Brain microvascular endothelial cell (primary cell): ENCODE data around the gene CCDC102A.
"Not testable (repeated sequence)": the region's sequence is repeated elsewhere in the genome, so short reads cannot be mapped to it uniquely, and the experiment has no call there.

Source experiments
- DNase-seq: peaks from one replicate; pipeline ENCODE4 v3.0.0-alpha.2; 2020
- H3K27ac ChIP-seq: fragments of 250-450 bp; sonication (Bioruptor Pico); 2 replicates; pipeline ENCODE4 v1.5.1; 2020; ENCODE audit warnings: mild to moderate bottlenecking, moderate library complexity
- H3K27me3 ChIP-seq: fragments of 250-450 bp; sonication (Bioruptor Pico); replicated peaks from 2 replicates; pipeline ENCODE4 v1.5.1; 2020; ENCODE audit warnings: mild to moderate bottlenecking
- H3K36me3 ChIP-seq: fragments of 250-450 bp; sonication (Bioruptor Pico); replicated peaks from 2 replicates; pipeline ENCODE4 v1.5.1; 2020; ENCODE audit warnings: mild to moderate bottlenecking
- H3K4me3 ChIP-seq: 2 replicates; pipeline ENCODE4 v1.5.1; 2011; ENCODE audit warnings: low read depth, mild to moderate bottlenecking, control low read depth, low read length, moderate library complexity
- in situ Hi-C: cut with HindIII; loops from 2 replicates; pipeline ENCODE4 v1.10.0; 2017; ENCODE audit warnings: low sequenced_read_pairs, low pct_ligation_motif_present
- TF ChIP-seq, protein P1 (sequence below): IDR thresholded peaks from 2 replicates; pipeline ENCODE4 v1.5.1; 2011; ENCODE audit warnings: low read depth, mild to moderate bottlenecking, moderate library complexity, low read length, control low read depth, inconsistent platforms; ENCODE audit errors: missing control alignments

CCDC102A gene

DNA sequence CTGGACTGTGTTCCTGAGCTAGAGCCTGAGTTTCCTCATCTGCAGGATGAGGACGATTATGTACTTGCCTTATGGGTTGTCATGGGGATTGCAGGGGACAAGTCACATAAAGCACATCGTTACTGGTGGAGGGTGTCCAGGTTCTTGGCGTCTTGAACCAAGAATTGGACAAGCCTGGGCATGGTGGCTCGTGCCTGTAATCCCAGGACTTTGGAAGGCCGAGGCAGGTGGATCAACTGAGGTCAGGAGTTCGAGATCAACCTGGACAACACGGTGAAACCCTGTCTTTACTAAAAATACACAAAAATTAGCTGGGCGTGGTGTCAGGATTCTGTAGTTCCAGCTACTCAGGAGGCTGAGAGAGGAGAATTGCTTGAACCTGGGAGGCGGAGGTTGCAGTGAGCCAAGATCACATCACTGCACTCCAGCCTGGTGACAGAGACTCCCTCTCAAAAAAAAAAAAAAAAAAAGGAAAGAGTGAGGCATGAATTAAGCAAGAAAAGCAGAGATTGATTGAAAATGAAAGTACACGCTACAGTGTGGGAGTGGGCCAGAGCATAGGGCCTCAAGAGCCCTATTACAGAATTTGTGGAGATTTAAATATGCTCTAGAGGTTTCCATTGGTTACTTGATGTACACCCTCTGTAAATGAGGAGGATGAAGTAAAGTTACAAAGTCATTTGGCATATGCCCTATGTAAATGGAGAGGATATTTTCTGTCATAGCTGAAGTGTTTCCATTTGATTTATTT, 36.8 kb upstream of the CCDC102A start:
- DNase-seq = no peak
- H3K4me3 ChIP-seq = no peak overlapping the region
- H3K27ac ChIP-seq = no peak overlapping the region
- no peaks in the 10 kb centered on the region for H3K36me3 ChIP-seq
- in situ Hi-C loops = no loop called here
- no peaks in the 10 kb centered on the region for H3K27me3 ChIP-seq
- TF ChIP-seq, protein P1, sequence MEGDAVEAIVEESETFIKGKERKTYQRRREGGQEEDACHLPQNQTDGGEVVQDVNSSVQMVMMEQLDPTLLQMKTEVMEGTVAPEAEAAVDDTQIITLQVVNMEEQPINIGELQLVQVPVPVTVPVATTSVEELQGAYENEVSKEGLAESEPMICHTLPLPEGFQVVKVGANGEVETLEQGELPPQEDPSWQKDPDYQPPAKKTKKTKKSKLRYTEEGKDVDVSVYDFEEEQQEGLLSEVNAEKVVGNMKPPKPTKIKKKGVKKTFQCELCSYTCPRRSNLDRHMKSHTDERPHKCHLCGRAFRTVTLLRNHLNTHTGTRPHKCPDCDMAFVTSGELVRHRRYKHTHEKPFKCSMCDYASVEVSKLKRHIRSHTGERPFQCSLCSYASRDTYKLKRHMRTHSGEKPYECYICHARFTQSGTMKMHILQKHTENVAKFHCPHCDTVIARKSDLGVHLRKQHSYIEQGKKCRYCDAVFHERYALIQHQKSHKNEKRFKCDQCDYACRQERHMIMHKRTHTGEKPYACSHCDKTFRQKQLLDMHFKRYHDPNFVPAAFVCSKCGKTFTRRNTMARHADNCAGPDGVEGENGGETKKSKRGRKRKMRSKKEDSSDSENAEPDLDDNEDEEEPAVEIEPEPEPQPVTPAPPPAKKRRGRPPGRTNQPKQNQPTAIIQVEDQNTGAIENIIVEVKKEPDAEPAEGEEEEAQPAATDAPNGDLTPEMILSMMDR = no peak

DNA sequence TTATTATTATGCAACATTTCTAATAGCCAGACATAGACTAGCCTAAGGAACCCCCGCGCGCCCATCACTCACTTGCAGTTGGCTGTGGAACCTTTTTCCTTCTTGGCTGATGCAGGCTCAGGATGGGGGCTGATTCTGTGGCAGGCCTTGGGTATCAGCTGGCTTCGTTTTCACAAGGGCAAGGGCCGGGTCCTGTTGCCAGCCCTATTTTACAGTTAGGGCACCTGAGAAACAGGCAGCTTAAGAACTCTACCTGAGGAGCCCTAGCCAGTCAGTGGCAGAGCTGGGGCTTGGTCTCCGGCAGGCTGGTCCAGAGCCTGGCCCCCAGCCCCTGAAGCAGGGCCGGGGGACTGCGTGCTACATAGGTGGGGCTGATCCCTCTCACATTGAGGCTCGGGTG, 34.7 kb upstream of the CCDC102A start:
- TF ChIP-seq, protein P1 = no peak
- no peaks in the 10 kb centered on the region for H3K36me3 ChIP-seq
- no peak for DNase-seq

DNA sequence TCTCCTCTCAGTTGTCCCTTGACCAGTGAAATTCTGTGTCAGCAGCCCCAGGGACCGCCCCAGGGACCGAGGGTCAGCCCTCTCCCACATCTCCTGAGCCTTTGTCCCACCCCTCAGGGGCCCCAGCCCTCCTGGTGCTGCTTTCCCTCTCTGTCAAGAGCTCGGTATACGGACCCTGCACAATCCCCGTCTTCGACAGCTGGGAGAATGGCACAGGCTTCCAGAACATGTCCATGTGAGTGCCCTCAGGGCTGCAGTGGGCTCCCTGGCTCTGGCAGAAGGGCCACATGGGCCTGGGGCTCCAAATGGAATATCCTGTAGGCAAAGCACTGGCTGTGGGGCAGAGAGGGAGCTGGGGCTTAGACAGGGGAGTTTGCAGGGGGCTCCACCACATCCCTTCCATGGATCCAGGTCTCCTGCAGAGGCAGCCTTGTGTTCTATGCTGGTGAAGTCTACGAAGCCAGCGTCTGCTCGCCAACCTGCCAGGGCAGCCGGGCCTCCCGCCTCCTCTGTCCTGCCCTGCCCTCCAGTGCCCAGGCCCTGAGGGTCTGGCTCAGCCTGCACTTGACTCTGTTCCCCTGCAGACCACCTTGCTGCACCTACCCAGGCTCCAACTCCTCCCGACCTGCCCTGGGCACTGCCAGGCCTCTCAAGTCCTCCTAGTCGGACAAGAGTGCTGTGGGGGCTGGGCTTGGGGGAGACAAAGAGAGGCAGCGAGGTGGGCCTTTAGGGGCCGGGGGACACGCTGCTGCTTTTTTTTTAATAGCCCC, 34.1 kb upstream of the CCDC102A start:
- Histone ChIP-seq H3K36me3 (no peaks in the 10 kb centered on the region), H3K27me3 (no peaks in the 10 kb centered on the region), H3K4me3 (no peak overlapping the region), H3K27ac (no peak overlapping the region)
- TF ChIP-seq, protein P1 = no peak
- no peak for DNase-seq
- in situ Hi-C loops = no loop called here

More for the DNA sequence above, 34.7 kb upstream of the CCDC102A start:
- in situ Hi-C loops = no loop called here
- H3K27me3 ChIP-seq = no peaks in the 10 kb centered on the region
- no peak overlapping the region for H3K4me3 ChIP-seq
- H3K27ac ChIP-seq = no peak overlapping the region

DNA sequence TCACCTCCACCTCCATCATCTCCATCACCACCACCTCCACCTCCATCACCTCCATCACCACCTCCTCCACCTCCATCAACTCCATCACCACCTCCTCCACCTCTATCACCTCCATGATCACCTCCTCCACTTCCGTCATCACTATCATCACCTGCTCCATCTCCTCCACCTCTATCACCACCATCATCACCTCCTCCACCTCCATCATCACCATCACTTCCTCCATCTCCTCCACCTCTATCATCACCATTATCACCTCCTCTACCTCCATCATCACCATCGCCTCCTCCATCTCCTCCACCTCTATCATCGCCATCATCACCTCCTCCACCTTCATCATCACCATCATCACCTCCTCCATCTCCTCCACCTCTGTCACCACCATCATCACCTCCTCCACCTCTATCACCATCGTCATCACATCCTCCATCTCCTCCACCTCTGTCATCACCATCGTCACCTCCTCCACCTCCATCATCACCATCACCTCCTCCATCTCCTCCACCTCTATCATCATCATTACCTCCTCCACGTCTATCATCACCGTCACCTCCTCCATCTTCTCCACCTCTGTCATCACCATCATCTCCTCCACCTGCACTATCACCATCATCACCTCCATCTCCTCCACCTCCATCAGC, 33.1 kb upstream of the CCDC102A start:
- no peak for DNase-seq
- TF ChIP-seq, protein P1 = no peak
- in situ Hi-C loops = no loop called here
- Histone ChIP-seq H3K27ac (no peak overlapping the region), H3K4me3 (no peak overlapping the region), H3K36me3 (no peaks in the 10 kb centered on the region), H3K27me3 (no peaks in the 10 kb centered on the region)

DNA sequence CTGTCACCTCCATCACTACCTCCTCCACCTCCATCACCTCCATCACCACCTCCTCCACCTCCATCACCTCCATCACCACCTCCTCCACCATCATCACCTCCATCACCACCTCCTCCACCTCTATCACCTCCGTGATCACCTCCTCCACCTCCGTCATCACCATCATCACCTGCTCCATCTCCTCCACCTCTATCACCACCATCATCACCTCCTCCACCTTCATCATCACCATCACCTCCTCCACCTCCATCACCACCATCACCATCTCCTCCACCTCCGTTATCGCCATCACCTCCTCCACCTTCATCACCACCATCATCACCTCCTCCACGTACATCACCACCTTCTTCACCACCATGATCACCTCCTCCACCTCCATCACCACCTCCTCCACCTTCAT, 32.4 kb upstream of the CCDC102A start:
- H3K27me3 ChIP-seq, H3K27ac ChIP-seq, H3K4me3 ChIP-seq, in situ Hi-C loops, H3K36me3 ChIP-seq, DNase-seq: not testable (repeated sequence)

DNA sequence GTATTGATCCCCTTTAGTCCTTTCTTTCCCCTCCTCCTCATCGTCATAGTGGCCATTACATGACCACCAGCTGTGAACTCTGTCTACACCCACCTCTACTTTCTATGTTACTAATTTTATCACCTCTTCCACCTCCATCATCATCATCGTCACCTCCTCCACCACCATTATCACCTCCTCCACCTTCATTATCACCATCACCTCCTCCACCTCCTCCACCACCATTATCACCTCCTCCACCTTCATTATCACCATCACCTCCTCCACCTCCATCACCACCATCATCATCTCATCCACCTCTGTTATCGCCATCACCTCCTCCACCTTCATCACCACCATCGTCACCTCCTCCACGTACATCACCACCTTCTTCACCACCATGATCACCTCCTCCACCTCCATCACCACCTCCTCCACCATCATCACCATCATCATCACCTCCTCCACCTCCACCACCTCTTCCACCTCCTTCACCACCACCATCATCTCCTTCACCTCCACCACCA, 31.9 kb upstream of the CCDC102A start:
- in situ Hi-C loops = no loop called here
- H3K27me3 ChIP-seq = no peaks in the 10 kb centered on the region
- no peaks in the 10 kb centered on the region for H3K36me3 ChIP-seq
- TF ChIP-seq, protein P1 = no peak
- no peak overlapping the region for H3K4me3 ChIP-seq
- DNase-seq = no peak
- no peak overlapping the region for H3K27ac ChIP-seq
